Measurements from ENCODE around the gene UST. TPM values are rescaled to one million over a fixed set of nuclear protein-coding genes. Genes with fewer than 3 reads are reported as not detected.

Gene UST
- total RNA-seq, 2 experiments from 2014 or later = 1.4 to 4.1 TPM

DNA sequence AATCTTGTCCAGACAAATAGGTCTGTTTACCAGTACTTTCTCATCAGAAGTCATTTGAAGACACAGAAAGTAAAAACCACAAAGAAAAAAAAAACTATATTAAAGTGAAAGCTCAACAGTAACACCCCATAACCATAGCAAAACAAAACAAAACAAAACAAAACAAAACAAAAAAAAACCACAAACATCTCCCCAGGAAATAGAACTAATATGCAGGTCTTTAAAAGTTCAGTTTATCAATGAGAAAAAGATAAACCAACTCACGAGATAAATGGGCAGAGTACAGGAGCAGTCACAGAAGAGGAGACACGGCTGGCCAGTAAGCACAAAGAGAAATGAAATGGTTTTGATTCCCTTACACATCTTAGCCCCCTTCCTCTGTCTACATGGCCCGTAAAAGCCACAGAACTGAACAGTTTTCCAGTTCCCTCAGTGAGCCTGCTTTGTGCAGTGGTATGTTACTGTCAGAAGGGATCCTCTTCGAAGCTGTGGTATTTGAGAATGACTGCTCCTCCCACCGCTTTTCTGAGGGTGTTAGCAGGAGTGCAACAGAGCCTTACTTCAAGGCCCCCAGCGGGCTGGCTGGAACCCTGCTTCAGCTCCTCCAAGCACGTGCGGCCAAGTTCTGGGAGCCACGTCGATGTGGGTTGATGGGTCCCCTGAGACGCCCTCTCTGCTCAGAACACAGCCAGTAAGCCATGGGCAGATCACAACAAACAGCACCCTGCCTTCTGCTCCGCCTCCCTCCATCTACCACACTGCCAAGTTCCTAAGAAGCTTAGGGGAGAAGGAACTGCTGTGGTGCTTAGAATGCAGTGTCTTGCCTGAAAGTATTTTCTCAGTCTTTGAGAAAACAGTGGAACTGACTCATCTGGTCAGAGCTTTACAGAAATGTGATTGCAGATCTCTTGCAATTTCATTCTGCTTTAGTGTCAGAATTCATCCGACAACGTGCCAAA, 14.0 kb downstream of the UST start:
- intact Hi-C loops (cut with micrococcal nuclease; ENCODE audit: unreplicated experiment) = loop anchor here (1.0 to 5.0 kb wide), 2 partner anchors 211 to 706 kb away; no protein-coding TSS in a partner anchor
- Histone ChIP-seq H3K79me2 (ENCODE audit: insufficient read depth, low read depth, low read length) (no peaks in the 10 kb centered on the region), H4K20me1 (ENCODE audit: insufficient read depth, low read length) (no peaks in the 10 kb centered on the region), H3K9me3 (ENCODE audit: low read length) (no peaks in the 10 kb centered on the region; the same call in 1 of the 2 replicates), H3K4me1 (ENCODE audit: insufficient read depth, low read length, poor library complexity, severe bottlenecking) (peaks cover 62% of the 10 kb centered on the region), H2AFZ (ENCODE audit: low read length) (peak overlapping the region; percentile 77), H3K4me3 (ENCODE audit: low read depth, low read length, poor library complexity, severe bottlenecking) (peak overlapping the region; percentile 56), H3K27ac (ENCODE audit: low read depth, low read length, poor library complexity, severe bottlenecking) (peak overlapping the region; percentile 94), H3K36me3 (ENCODE audit: insufficient read depth, low read length) (no peaks in the 10 kb centered on the region; the same call in 1 of the 2 replicates), H3K9me2 (ENCODE audit: insufficient read depth, low read length) (no peaks in the 10 kb centered on the region), H3K4me2 (ENCODE audit: low read length) (peak overlapping the region; percentile 78)
- TF ChIP-seq EZH2phosphoT487 (IDR thresholded peaks at IDR 0.05; ENCODE audit: borderline replicate concordance, low read depth, low read length) (no peak), CTCF (conservative IDR thresholded peaks at IDR 0.05; ENCODE audit: low read length) (peak; percentile 18; the same call in 1 of the 2 replicates)
- TSS peak; percentile 85 for BruUV-seq (replicated peaks)
- DNase-seq (ENCODE audit: low spot score) = peak; percentile 84
- ChIA-PET POLR2A (interaction anchor here (0.5 to 1.8 kb wide), 13 partner anchors 8 to 768 kb away, joined by 3 to 8 read pairs (median 3); no protein-coding TSS in a partner anchor), CTCF (ENCODE audit: unreplicated experiment) (interaction anchor here (1.1 kb wide), 1 partner anchor 28 kb away, joined by 3 read pairs; no protein-coding TSS in a partner anchor)

DNA sequence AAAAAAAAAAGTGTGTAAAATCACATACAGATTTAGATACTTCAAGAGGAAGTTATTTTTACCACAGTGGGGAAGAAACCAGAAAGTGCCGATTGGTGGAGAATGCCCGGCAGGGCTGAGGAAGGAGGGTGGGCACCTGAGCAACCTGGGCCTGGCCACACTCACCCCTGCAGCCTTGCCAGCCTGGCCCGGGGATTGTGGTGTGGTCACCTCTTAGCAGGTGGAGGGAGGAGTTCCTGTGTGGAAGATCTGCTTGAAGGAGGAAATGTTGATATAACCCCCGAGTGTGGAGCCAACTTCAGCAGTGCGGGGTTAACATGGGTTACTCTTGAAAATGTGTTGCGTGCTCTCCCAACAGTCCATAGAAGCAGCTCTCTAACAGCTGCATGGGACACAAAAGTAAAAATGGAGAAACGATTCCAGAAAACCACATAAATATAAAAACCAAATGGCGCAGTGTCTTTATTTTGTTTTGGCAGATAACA, 14.7 kb downstream of the UST start:
- Histone ChIP-seq H3K27ac (ENCODE audit: low read depth, low read length, poor library complexity, severe bottlenecking) (peak overlapping the region; percentile 94), H3K9me2 (ENCODE audit: insufficient read depth, low read length) (no peaks in the 10 kb centered on the region), H3K4me2 (ENCODE audit: low read length) (peak overlapping the region; percentile 78), H3K4me1 (ENCODE audit: insufficient read depth, low read length, poor library complexity, severe bottlenecking) (peaks cover 62% of the 10 kb centered on the region), H3K79me2 (ENCODE audit: insufficient read depth, low read depth, low read length) (no peaks in the 10 kb centered on the region), H3K9me3 (ENCODE audit: low read length) (no peaks in the 10 kb centered on the region; the same call in 1 of the 2 replicates), H3K36me3 (ENCODE audit: insufficient read depth, low read length) (no peaks in the 10 kb centered on the region; the same call in 1 of the 2 replicates), H3K4me3 (ENCODE audit: low read depth, low read length, poor library complexity, severe bottlenecking) (peak overlapping the region; percentile 56), H2AFZ (ENCODE audit: low read length) (peak overlapping the region; percentile 77), H4K20me1 (ENCODE audit: insufficient read depth, low read length) (no peaks in the 10 kb centered on the region)
- peak; percentile 44 for DNase-seq (ENCODE audit: low spot score)
- intact Hi-C loops (cut with micrococcal nuclease; ENCODE audit: unreplicated experiment) = loop anchor here (1.0 to 5.0 kb wide), 2 partner anchors 211 to 706 kb away; no protein-coding TSS in a partner anchor
- ChIA-PET CTCF (ENCODE audit: unreplicated experiment) (interaction anchor here (1.1 kb wide), 1 partner anchor 27 kb away, joined by 3 read pairs; no protein-coding TSS in a partner anchor), POLR2A (interaction anchor here (0.6 to 1.8 kb wide), 7 partner anchors 9 to 532 kb away, joined by 3 to 8 read pairs (median 4); no protein-coding TSS in a partner anchor)
- no peak for TF ChIP-seq CTCF (conservative IDR thresholded peaks at IDR 0.05; ENCODE audit: low read length)
- no peak for TF ChIP-seq EZH2phosphoT487 (IDR thresholded peaks at IDR 0.05; ENCODE audit: borderline replicate concordance, low read depth, low read length)
- BruUV-seq (replicated peaks) = no TSS peak

All from OCI-LY7 (cell line).